HEK293T (cell line): ENCODE measurements around the gene MPHOSPH9.
"Not testable (repeated sequence)": the region's sequence is repeated elsewhere in the genome, so short reads cannot be mapped to it uniquely, and the experiment has no call there.

Experiments used
- CTCF ChIA-PET: fragments of 350-600 bp; formaldehyde crosslinking; extraction: SDS; loops from one replicate; lab custom pipeline; 2021; ENCODE audit warnings: antibody characterized with exemption, inconsistent platforms; lab: Yijun Ruan, JAX
- POLR2A ChIA-PET: fragments of 350-600 bp; formaldehyde crosslinking; extraction: SDS; loops from one replicate; lab custom pipeline; 2020; ENCODE audit warnings: antibody characterized with exemption, inconsistent platforms; lab: Yijun Ruan, JAX
- DNase-seq: peaks from one replicate; pipeline ENCODE4 v3.0.0; 2012; ENCODE audit warnings: mixed read lengths; ENCODE audit errors: extremely low spot score
- ARNT ChIP-seq: fragments of 450-650 bp; IDR thresholded peaks from 2 replicates; pipeline ENCODE4 v1.6.1; 2017; ENCODE audit warnings: mild to moderate bottlenecking
- BHLHE40 ChIP-seq: fragments of 450-650 bp; IDR thresholded peaks from 2 replicates; pipeline ENCODE4 v1.6.1; 2016; ENCODE audit warnings: mild to moderate bottlenecking, moderate library complexity, borderline replicate concordance
- CTBP1 ChIP-seq: fragments of 450-650 bp; IDR thresholded peaks from 2 replicates; pipeline ENCODE4 v1.6.1; 2016; ENCODE audit warnings: borderline replicate concordance
- ELF4 ChIP-seq: fragments of 450-650 bp; IDR thresholded peaks from 2 replicates; pipeline ENCODE4 v1.6.1; 2017; ENCODE audit warnings: antibody characterized with exemption
- FOXA1 ChIP-seq: fragments of 450-650 bp; IDR thresholded peaks from 2 replicates; pipeline ENCODE4 v1.6.1; 2016; ENCODE audit warnings: mild to moderate bottlenecking
- FOXK2 ChIP-seq: fragments of 450-650 bp; IDR thresholded peaks from 2 replicates; pipeline ENCODE4 v1.6.1; 2016; ENCODE audit warnings: mild to moderate bottlenecking
- FOXM1 ChIP-seq: fragments of 450-650 bp; IDR thresholded peaks from 2 replicates; pipeline ENCODE4 v1.6.1; 2017; ENCODE audit warnings: mild to moderate bottlenecking, borderline replicate concordance
- HDGF ChIP-seq: fragments of 450-650 bp; IDR thresholded peaks from 2 replicates; pipeline ENCODE4 v1.6.1; 2017; ENCODE audit warnings: antibody characterized with exemption, borderline replicate concordance
- L3MBTL2 ChIP-seq: fragments of 450-650 bp; conservative IDR thresholded peaks from 2 replicates; pipeline ENCODE4 v1.6.1; 2016; ENCODE audit warnings: mild to moderate bottlenecking
- LEF1 ChIP-seq: fragments of 450-650 bp; IDR thresholded peaks from 2 replicates; pipeline ENCODE4 v1.6.1; 2017; ENCODE audit warnings: mild to moderate bottlenecking, borderline replicate concordance
- NFRKB ChIP-seq: fragments of 450-650 bp; IDR thresholded peaks from 2 replicates; pipeline ENCODE4 v1.6.1; 2016; ENCODE audit warnings: mild to moderate bottlenecking, moderate library complexity
- PKNOX1 ChIP-seq: fragments of 450-650 bp; IDR thresholded peaks from 2 replicates; pipeline ENCODE4 v1.6.1; 2016
- SP1 ChIP-seq: fragments of 450-650 bp; IDR thresholded peaks from 2 replicates; pipeline ENCODE4 v1.6.1; 2017
- SUZ12 ChIP-seq: fragments of 450-650 bp; IDR thresholded peaks from 2 replicates; pipeline ENCODE4 v1.6.1; 2016; ENCODE audit warnings: mild to moderate bottlenecking
- TARDBP ChIP-seq: fragments of 450-650 bp; IDR thresholded peaks from 2 replicates; pipeline ENCODE4 v1.6.1; 2016
- ZNF384 ChIP-seq: fragments of 450-650 bp; IDR thresholded peaks from 2 replicates; pipeline ENCODE4 v1.6.1; 2016

MPHOSPH9 gene

GRCh38 chr12:123229051-123229450 is 3.9 kb downstream of the MPHOSPH9 start:
- ChIA-PET CTCF (no interaction called here), POLR2A (no interaction called here)
- TF ChIP-seq ELF4 (no peak), HDGF (no peak), NFRKB (no peak), ARNT (no peak), SP1 (no peak), L3MBTL2 (no peak), FOXM1 (no peak), FOXA1 (no peak), FOXK2 (no peak), SUZ12 (no peak), BHLHE40 (no peak), TARDBP (no peak), PKNOX1 (no peak), LEF1 (no peak), CTBP1 (no peak), ZNF384 (no peak)

GRCh38 chr12:123227581-123228258 is 5.2 kb downstream of the MPHOSPH9 start:
- no peak for DNase-seq
- ChIA-PET CTCF (no interaction called here), POLR2A (no interaction called here)
- no peak for TF ChIP-seq ELF4
- no peak for TF ChIP-seq HDGF
- TF ChIP-seq ARNT, result no peak

More at GRCh38 chr12:123229051-123229450, 3.9 kb downstream of the MPHOSPH9 start:
- DNase-seq, result no peak

GRCh38 chr12:123225443-123225842 is 7.5 kb downstream of the MPHOSPH9 start:
- TF ChIP-seq PKNOX1 (no peak), FOXA1 (no peak), NFRKB (no peak), HDGF (no peak), FOXK2 (no peak), ZNF384 (no peak), SP1 (no peak), ELF4 (no peak), FOXM1 (no peak), BHLHE40 (no peak), TARDBP (no peak), L3MBTL2 (no peak), CTBP1 (no peak), LEF1 (no peak), ARNT (no peak), SUZ12 (no peak)
- no peak for DNase-seq
- CTCF ChIA-PET, result interaction anchor here (0.7 to 1.2 kb wide), 2 partner anchors 12 to 254 kb away, joined by 3 to 4 read pairs; no protein-coding TSS in a partner anchor
- POLR2A ChIA-PET, result interaction anchor here (1.1 kb wide), 1 partner anchor 7 kb away, joined by 5 read pairs; the partner anchor contains the start of genes MPHOSPH9 and MTRFR

- CTCF ChIA-PET, result interaction anchor here (0.7 kb wide), 1 partner anchor 226 kb away, joined by 3 read pairs; no protein-coding TSS in a partner anchor
- POLR2A ChIA-PET, result interaction anchor here (2.4 kb wide), 1 partner anchor 10 kb away, joined by 28 read pairs; the partner anchor contains the start of genes MPHOSPH9 and MTRFR
- DNase-seq, result no peak
- no peak for TF ChIP-seq FOXK2
- TF ChIP-seq FOXM1, result no peak
- TF ChIP-seq LEF1, result no peak
- TF ChIP-seq NFRKB, result no peak
- TF ChIP-seq BHLHE40, result no peak
- TF ChIP-seq FOXA1, result no peak
- TF ChIP-seq SP1, result no peak
- TF ChIP-seq PKNOX1, result no peak
- TF ChIP-seq SUZ12, result no peak
- TF ChIP-seq ZNF384, result no peak
Observed at GRCh38 chr12:123223241-123223668, 9.7 kb downstream of the MPHOSPH9 start.

- CTCF ChIA-PET, DNase-seq: not testable (repeated sequence)
- POLR2A ChIA-PET, result interaction anchor here (2.5 kb wide), 1 partner anchor 25 kb away, joined by 8 read pairs; the partner anchor contains the start of genes MPHOSPH9 and MTRFR
Observed at GRCh38 chr12:123207815-123208214, 25.1 kb downstream of the MPHOSPH9 start.

GRCh38 chr12:123206794-123207193 is 26.1 kb downstream of the MPHOSPH9 start:
- CTCF ChIA-PET, DNase-seq: not testable (repeated sequence)
- POLR2A ChIA-PET, result interaction anchor here (0.6 to 2.5 kb wide), 2 partner anchors 26 to 40 kb away, joined by 3 to 8 read pairs; partner anchors contain the start of genes MPHOSPH9 and MTRFR
